OCI-LY7 (cell line): ENCODE data around the gene SYNPO2. TPM values are rescaled to one million over a fixed set of nuclear protein-coding genes. Genes with fewer than 3 reads are reported as not detected.

Experiments
- BruUV-seq: library from RNA; stranded (reverse); fragments of 400-500 nt; replicated peaks from 2 replicates; lab custom pipeline; 2021; lab: Mats Ljungman, UMichigan
- CTCF ChIA-PET: fragments of 300-600 bp; sonication (Branson Sonifier 250); formaldehyde crosslinking; loops from one replicate; lab custom pipeline; 2022; ENCODE audit warnings: antibody characterized with exemption; ENCODE audit not compliant: unreplicated experiment; lab: Charles Lee
- POLR2A ChIA-PET: fragments of 300-600 bp; sonication (Branson Sonifier 250); formaldehyde crosslinking; loops from one replicate; lab custom pipeline; 2022; ENCODE audit warnings: antibody characterized with exemption; lab: Charles Lee
- DNase-seq: peaks from one replicate; pipeline ENCODE4 v3.0.0-alpha.2; 2015; ENCODE audit warnings: low spot score
- H2AFZ ChIP-seq: fragments of 200-600 bp; sonication (generic), shearing (Covaris generic); 2 replicates; pipeline ENCODE4 v1.6.1; 2014; ENCODE audit warnings: mild to moderate bottlenecking, antibody characterized with exemption, low read length, moderate library complexity
- H3K27ac ChIP-seq: fragments of 200-600 bp; sonication (generic); 2 replicates; pipeline ENCODE4 v1.5.1; 2014; ENCODE audit warnings: mixed run types, low read depth, mild to moderate bottlenecking, moderate library complexity, low read length, inconsistent platforms; ENCODE audit not compliant: poor library complexity, severe bottlenecking
- H3K36me3 ChIP-seq: fragments of 200-600 bp; sonication (generic); 2 replicates; pipeline ENCODE4 v1.6.1; 2014; ENCODE audit warnings: mild to moderate bottlenecking, antibody characterized with exemption, low read length, moderate library complexity, mixed read lengths; ENCODE audit not compliant: insufficient read depth
- H3K4me1 ChIP-seq: fragments of 200-600 bp; sonication (generic); 2 replicates; pipeline ENCODE4 v1.5.1; 2014; ENCODE audit warnings: mild to moderate bottlenecking, low read length; ENCODE audit not compliant: insufficient read depth, poor library complexity, severe bottlenecking
- H3K4me2 ChIP-seq: fragments of 200-600 bp; sonication (generic); 2 replicates; pipeline ENCODE4 v1.6.1; 2014; ENCODE audit warnings: mild to moderate bottlenecking, low read length
- H3K4me3 ChIP-seq: fragments of 200-600 bp; sonication (generic); 2 replicates; pipeline ENCODE4 v1.5.1; 2014; ENCODE audit warnings: mild to moderate bottlenecking, low read depth, low read length; ENCODE audit not compliant: poor library complexity, severe bottlenecking
- H3K79me2 ChIP-seq: fragments of 200-600 bp; sonication (generic); 2 replicates; pipeline ENCODE4 v1.6.1; 2016; ENCODE audit warnings: low read depth, mild to moderate bottlenecking, low read length, moderate library complexity, mixed read lengths; ENCODE audit not compliant: insufficient read depth
- H3K9me2 ChIP-seq: fragments of 200-600 bp; sonication (generic); 2 replicates; pipeline ENCODE4 v1.6.1; 2016; ENCODE audit warnings: mild to moderate bottlenecking, low read length, mixed read lengths; ENCODE audit not compliant: insufficient read depth
- H3K9me3 ChIP-seq: fragments of 200-600 bp; sonication (generic); 2 replicates; pipeline ENCODE4 v1.6.1; 2014; ENCODE audit warnings: mild to moderate bottlenecking, mixed run types, low read length, mixed read lengths
- H4K20me1 ChIP-seq: fragments of 200-600 bp; sonication (generic); 2 replicates; pipeline ENCODE4 v1.6.1; 2014; ENCODE audit warnings: mild to moderate bottlenecking, antibody characterized with exemption, low read length, moderate library complexity, mixed read lengths; ENCODE audit not compliant: insufficient read depth
- CTCF ChIP-seq: fragments of 200-600 bp; sonication (generic); conservative IDR thresholded peaks from 2 replicates; pipeline ENCODE4 v1.5.1; 2014; ENCODE audit warnings: mild to moderate bottlenecking, antibody characterized with exemption, low read length, moderate library complexity, mixed read lengths
- EZH2phosphoT487 ChIP-seq: fragments of 200-600 bp; sonication (generic); IDR thresholded peaks from 2 replicates; pipeline ENCODE4 v1.6.1; 2018; ENCODE audit warnings: low read depth, borderline replicate concordance, mild to moderate bottlenecking, mixed run types, antibody characterized with exemption, low read length, moderate library complexity, mixed read lengths
- intact Hi-C: fragments of 100-400 bp; cut with micrococcal nuclease; formaldehyde crosslinking; loops from one replicate; pipeline ENCODE4 v1.10.0; 2022; ENCODE audit not compliant: unreplicated experiment
- total RNA-seq, 2 experiments: library from RNA; depleted of rRNA in 1 of 2; stranded (reverse); fragments of >200 nt in 1 of 2; shearing (Covaris generic) in 1 of 2; gene quantifications; 2 replicates each; pipeline ENCODE4 v1.2.3, GENCODE V29; 2014 to 2022

SYNPO2 gene
- total RNA-seq, 2 experiments from 2014 or later, result 0.11 to 0.19 TPM

- no TSS peak for BruUV-seq
Observed at GRCh38 chr4:119081943-119082342, 193.3 kb downstream of the SYNPO2 start.

GRCh38 chr4:119082661-119083060 is 194.0 kb downstream of the SYNPO2 start:
- Histone ChIP-seq H2AFZ (peak overlapping the region; percentile 53; the same call in 1 of the 2 replicates), H3K9me3 (no peaks in the 10 kb centered on the region), H3K4me1 (peaks cover 16% of the 10 kb centered on the region), H3K27ac (no peak overlapping the region), H3K79me2 (no peaks in the 10 kb centered on the region), H3K4me3 (no peak overlapping the region), H4K20me1 (no peaks in the 10 kb centered on the region), H3K9me2 (no peaks in the 10 kb centered on the region), H3K36me3 (no peaks in the 10 kb centered on the region), H3K4me2 (0 out of 2 replicates have a peak overlapping the region, but pooled peaks have one; percentile 15)
- DNase-seq, result no peak
- intact Hi-C loops, result no loop called here
- CTCF ChIA-PET, result no interaction called here
- POLR2A ChIA-PET, result interaction anchor here (1.0 kb wide), 1 partner anchor 13 kb away, joined by 3 read pairs; no protein-coding TSS in a partner anchor
- TF ChIP-seq EZH2phosphoT487 (no peak), CTCF (no peak)
- BruUV-seq, result no TSS peak

More at GRCh38 chr4:119081943-119082342, 193.3 kb downstream of the SYNPO2 start:
- POLR2A ChIA-PET, result no interaction called here
- no peak overlapping the region for H3K4me2 ChIP-seq
- CTCF ChIA-PET, result no interaction called here
- no peaks in the 10 kb centered on the region for H3K36me3 ChIP-seq
- H2AFZ ChIP-seq, result no peak overlapping the region; the same call in 1 of the 2 replicates
- intact Hi-C loops, result no loop called here
- H3K9me3 ChIP-seq, result no peaks in the 10 kb centered on the region
- DNase-seq, result no peak
- H3K27ac ChIP-seq, result no peak overlapping the region
- no peaks in the 10 kb centered on the region for H3K79me2 ChIP-seq
- peaks cover 16% of the 10 kb centered on the region for H3K4me1 ChIP-seq
- H3K9me2 ChIP-seq, result no peaks in the 10 kb centered on the region
- no peak for TF ChIP-seq CTCF
- TF ChIP-seq EZH2phosphoT487, result no peak
- H3K4me3 ChIP-seq, result no peak overlapping the region
- H4K20me1 ChIP-seq, result no peaks in the 10 kb centered on the region

- intact Hi-C loops, result no loop called here
- peaks cover 16% of the 10 kb centered on the region for H3K4me1 ChIP-seq
- DNase-seq, result peak; percentile 24
- BruUV-seq, result no TSS peak
- peak overlapping the region; percentile 30; the same call in 1 of the 2 replicates for H3K4me2 ChIP-seq
- ChIA-PET POLR2A (interaction anchor here (0.6 kb wide), 1 partner anchor 211 kb away, joined by 3 read pairs; no protein-coding TSS in a partner anchor), CTCF (no interaction called here)
- no peaks in the 10 kb centered on the region for H4K20me1 ChIP-seq
- H3K9me3 ChIP-seq, result no peaks in the 10 kb centered on the region
- H3K4me3 ChIP-seq, result no peak overlapping the region
- peak overlapping the region; percentile 51; the same call in 1 of the 2 replicates for H2AFZ ChIP-seq
- TF ChIP-seq CTCF, result no peak
- no peak for TF ChIP-seq EZH2phosphoT487
- no peaks in the 10 kb centered on the region for H3K36me3 ChIP-seq
- H3K79me2 ChIP-seq, result no peaks in the 10 kb centered on the region
- H3K27ac ChIP-seq, result peak overlapping the region; percentile 22
- H3K9me2 ChIP-seq, result no peaks in the 10 kb centered on the region
Observed at GRCh38 chr4:119084513-119084912, 195.9 kb downstream of the SYNPO2 start.
